Natural killer cell (primary cell): Measurements from ENCODE around the gene RBM14. TPM values are rescaled to one million over a fixed set of nuclear protein-coding genes. Genes with fewer than 3 reads are reported as not detected.

Source experiments
- ATAC-seq, 3 donors: fragments of 150-1000 bp in 2 of 3; fragments of 200-7000 bp in 1 of 3; cut with Tn5 transposase; 1 replicate in 1 of 3; 2 replicates in 2 of 3; pipeline ENCODE4 v1.10.0; 2021; ENCODE audit warnings: mild to moderate bottlenecking in 2 of 3, moderate library complexity in 2 of 3
- DNase-seq, 2 donors: peaks; one replicate each; pipeline versions ENCODE4 v3.0.0 to v3.0.0-alpha.2; 2013 to 2021; ENCODE audit warnings: mixed read lengths in 1 of 2
- H3K27ac ChIP-seq: one replicate; pipeline ENCODE4 v1.5.1; 2013; ENCODE audit warnings: mild to moderate bottlenecking, low read length
- H3K27me3 ChIP-seq: one replicate; pipeline ENCODE4 v1.6.1; 2013; ENCODE audit warnings: low read length; ENCODE audit not compliant: control insufficient read depth, insufficient read depth
- H3K36me3 ChIP-seq: one replicate; pipeline ENCODE4 v1.6.1; 2013; ENCODE audit warnings: low read length; ENCODE audit not compliant: control insufficient read depth, insufficient read depth
- H3K4me1 ChIP-seq: one replicate; pipeline ENCODE4 v1.6.1; 2013; ENCODE audit warnings: low read length; ENCODE audit not compliant: control insufficient read depth, insufficient read depth
- H3K4me3 ChIP-seq: one replicate; pipeline ENCODE4 v1.5.1; 2013; ENCODE audit warnings: low read length
- H3K9me3 ChIP-seq: one replicate; pipeline ENCODE4 v1.6.1; 2013; ENCODE audit warnings: low read length; ENCODE audit not compliant: control insufficient read depth, insufficient read depth
- H3K27ac Mint-ChIP-seq, 2 donors: one replicate each; pipeline ENCODE4 v1.8.0; 2022; ENCODE audit warnings: mild to moderate bottlenecking in 2 of 2, mixed read lengths in 2 of 2, moderate library complexity in 1 of 2
- H3K27me3 Mint-ChIP-seq, 2 donors: one replicate each; pipeline ENCODE4 v1.8.0; 2022; ENCODE audit warnings: low read depth in 2 of 2, mixed read lengths in 2 of 2
- H3K36me3 Mint-ChIP-seq: one replicate; pipeline ENCODE4 v1.8.0; 2022; ENCODE audit warnings: mixed read lengths
- H3K4me1 Mint-ChIP-seq, 2 donors: one replicate each; pipeline ENCODE4 v1.8.0; 2022; ENCODE audit warnings: mixed read lengths in 2 of 2
- H3K4me3 Mint-ChIP-seq: one replicate; pipeline ENCODE4 v1.8.0; 2022; ENCODE audit warnings: mild to moderate bottlenecking, moderate library complexity, mixed read lengths
- H3K9me3 Mint-ChIP-seq, 2 donors: one replicate each; pipeline ENCODE4 v1.8.0; 2022; ENCODE audit warnings: mixed read lengths in 2 of 2
- WGBS: methylation state at CpG from one replicate; pipeline ENCODE4 v1.1.7; 2013; ENCODE audit warnings: missing lambda C conversion rate; ENCODE audit not compliant: insufficient coverage; 5-methylcytosine and 5-hydroxymethylcytosine counted together
- intact Hi-C: fragments of 100-400 bp; cut with micrococcal nuclease; formaldehyde crosslinking; loops from one replicate; pipeline ENCODE4 v1.14.2; 2022
- total RNA-seq, 4 donors: library from RNA; stranded (reverse); fragments of 120-200 nt in 1 of 4; gene quantifications; one replicate each; pipeline versions ENCODE4 v1.2.3 to v1.2.4, GENCODE V29; 2013 to 2022
- TF ChIP-seq, protein P1 (sequence below): fragments of 200-600 bp; IDR thresholded peaks from one replicate; pipeline ENCODE4 v1.8.0; 2022; ENCODE audit warnings: antibody characterized with exemption

RBM14 gene
- total RNA-seq, 3 donors from 2014 or later (not counting 1 experiment from before 2014, with no cell fraction given), result 289 to 325 (median 307) TPM

DNA sequence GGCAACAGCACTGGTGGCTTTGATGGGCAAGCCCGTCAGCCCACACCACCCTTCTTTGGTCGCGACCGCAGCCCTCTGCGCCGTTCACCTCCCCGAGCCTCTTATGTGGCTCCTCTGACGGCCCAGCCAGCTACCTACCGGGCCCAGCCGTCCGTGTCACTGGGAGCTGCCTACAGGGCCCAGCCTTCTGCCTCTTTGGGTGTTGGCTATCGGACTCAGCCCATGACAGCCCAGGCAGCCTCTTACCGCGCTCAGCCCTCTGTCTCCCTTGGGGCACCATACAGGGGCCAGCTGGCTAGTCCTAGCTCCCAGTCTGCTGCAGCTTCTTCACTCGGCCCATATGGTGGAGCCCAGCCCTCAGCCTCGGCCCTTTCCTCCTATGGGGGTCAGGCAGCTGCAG lies 8.0 kb downstream of the RBM14 start:
- ATAC-seq (no peak), DNase-seq (no peak)
- TF ChIP-seq, protein P1, sequence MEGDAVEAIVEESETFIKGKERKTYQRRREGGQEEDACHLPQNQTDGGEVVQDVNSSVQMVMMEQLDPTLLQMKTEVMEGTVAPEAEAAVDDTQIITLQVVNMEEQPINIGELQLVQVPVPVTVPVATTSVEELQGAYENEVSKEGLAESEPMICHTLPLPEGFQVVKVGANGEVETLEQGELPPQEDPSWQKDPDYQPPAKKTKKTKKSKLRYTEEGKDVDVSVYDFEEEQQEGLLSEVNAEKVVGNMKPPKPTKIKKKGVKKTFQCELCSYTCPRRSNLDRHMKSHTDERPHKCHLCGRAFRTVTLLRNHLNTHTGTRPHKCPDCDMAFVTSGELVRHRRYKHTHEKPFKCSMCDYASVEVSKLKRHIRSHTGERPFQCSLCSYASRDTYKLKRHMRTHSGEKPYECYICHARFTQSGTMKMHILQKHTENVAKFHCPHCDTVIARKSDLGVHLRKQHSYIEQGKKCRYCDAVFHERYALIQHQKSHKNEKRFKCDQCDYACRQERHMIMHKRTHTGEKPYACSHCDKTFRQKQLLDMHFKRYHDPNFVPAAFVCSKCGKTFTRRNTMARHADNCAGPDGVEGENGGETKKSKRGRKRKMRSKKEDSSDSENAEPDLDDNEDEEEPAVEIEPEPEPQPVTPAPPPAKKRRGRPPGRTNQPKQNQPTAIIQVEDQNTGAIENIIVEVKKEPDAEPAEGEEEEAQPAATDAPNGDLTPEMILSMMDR, result no peak
- Histone ChIP-seq H3K4me1 (peaks cover 62% of the 10 kb centered on the region), H3K27me3 (no peaks in the 10 kb centered on the region), H3K4me3 (no peak overlapping the region), H3K27ac (no peak overlapping the region), H3K9me3 (no peaks in the 10 kb centered on the region), H3K36me3 (peaks cover 73% of the 10 kb centered on the region)
- H3K36me3 Mint-ChIP-seq, result no peaks in the 10 kb centered on the region
- peaks cover 55 to 73% of the 10 kb centered on the region in 2 donors for H3K4me1 Mint-ChIP-seq
- no peaks in the 10 kb centered on the region for H3K9me3 Mint-ChIP-seq
- H3K27me3 Mint-ChIP-seq, result no peaks in the 10 kb centered on the region
- intact Hi-C loops, result no loop called here
- 85% methylated on average over 16 of the region's 16 CpGs for WGBS
- peak overlapping the region; percentile 17 for H3K4me3 Mint-ChIP-seq
- H3K27ac Mint-ChIP-seq, result peak overlapping the region in 1 of 2 donors; percentile 71

DNA sequence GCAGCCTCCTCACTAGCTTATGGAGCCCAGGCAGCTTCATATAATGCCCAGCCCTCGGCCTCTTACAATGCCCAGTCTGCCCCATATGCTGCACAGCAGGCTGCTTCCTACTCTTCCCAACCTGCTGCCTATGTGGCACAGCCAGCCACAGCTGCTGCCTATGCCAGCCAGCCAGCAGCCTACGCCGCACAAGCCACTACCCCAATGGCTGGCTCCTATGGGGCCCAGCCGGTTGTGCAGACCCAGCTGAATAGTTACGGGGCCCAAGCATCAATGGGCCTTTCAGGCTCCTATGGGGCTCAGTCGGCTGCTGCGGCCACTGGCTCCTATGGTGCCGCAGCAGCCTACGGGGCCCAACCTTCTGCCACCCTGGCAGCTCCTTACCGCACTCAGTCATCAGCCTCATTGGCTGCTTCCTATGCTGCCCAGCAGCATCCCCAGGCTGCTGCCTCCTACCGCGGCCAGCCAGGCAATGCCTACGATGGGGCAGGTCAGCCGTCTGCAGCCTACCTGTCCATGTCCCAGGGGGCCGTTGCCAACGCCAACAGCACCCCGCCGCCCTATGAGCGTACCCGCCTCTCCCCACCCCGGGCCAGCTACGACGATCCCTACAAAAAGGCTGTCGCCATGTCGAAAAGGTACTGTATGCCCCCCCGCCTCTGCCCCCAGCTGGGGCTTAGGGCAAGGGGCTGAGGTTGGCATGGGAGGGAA lies 8.8 kb downstream of the RBM14 start:
- Mint-ChIP-seq H3K4me1 (peaks cover 55 to 71% of the 10 kb centered on the region in 2 donors), H3K9me3 (no peaks in the 10 kb centered on the region), H3K4me3 (no peak overlapping the region), H3K27ac (peak overlapping the region in 1 of 2 donors; percentile 71), H3K36me3 (no peaks in the 10 kb centered on the region), H3K27me3 (no peaks in the 10 kb centered on the region)
- Histone ChIP-seq H3K27ac (no peak overlapping the region), H3K4me3 (no peak overlapping the region), H3K9me3 (no peaks in the 10 kb centered on the region), H3K27me3 (no peaks in the 10 kb centered on the region), H3K4me1 (peaks cover 54% of the 10 kb centered on the region), H3K36me3 (peaks cover 73% of the 10 kb centered on the region)
- ATAC-seq (peak in 1 of 3 donors; percentile 5), DNase-seq (no peak)
- TF ChIP-seq, protein P1, result no peak
- 96% methylated on average over 26 of the region's 26 CpGs for WGBS
- intact Hi-C loops, result no loop called here

DNA sequence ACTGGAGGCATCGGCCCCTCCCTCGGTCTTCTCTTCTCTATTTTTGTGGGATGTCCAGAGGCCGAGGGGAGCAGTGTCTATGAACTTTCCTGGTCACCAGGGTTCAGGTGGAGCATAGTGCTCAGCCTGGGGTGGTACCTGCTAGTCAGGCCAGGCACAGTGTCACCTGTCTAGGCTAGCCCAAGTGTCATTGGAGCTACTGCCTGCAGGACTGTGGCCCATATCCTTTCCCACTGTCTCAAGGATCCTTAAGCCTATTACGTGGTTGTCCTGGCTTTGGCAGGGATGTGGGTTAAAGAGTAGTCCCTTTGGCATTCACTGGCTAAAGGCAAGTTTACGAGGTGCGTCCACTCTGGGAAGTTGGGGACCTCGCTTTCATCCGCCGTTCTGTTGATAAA lies 9.3 kb downstream of the RBM14 start:
- DNase-seq, result no peak
- no peak overlapping the region for H3K27ac Mint-ChIP-seq
- no peak overlapping the region for H3K4me3 Mint-ChIP-seq
- H3K4me1 Mint-ChIP-seq, result peaks cover 55 to 71% of the 10 kb centered on the region in 2 donors
- Histone ChIP-seq H3K4me1 (peaks cover 50% of the 10 kb centered on the region), H3K27ac (no peak overlapping the region), H3K4me3 (no peak overlapping the region), H3K9me3 (no peaks in the 10 kb centered on the region), H3K36me3 (peaks cover 75% of the 10 kb centered on the region), H3K27me3 (no peaks in the 10 kb centered on the region)
- H3K9me3 Mint-ChIP-seq, result no peaks in the 10 kb centered on the region
- H3K36me3 Mint-ChIP-seq, result no peaks in the 10 kb centered on the region
- ATAC-seq, result no peak
- TF ChIP-seq, protein P1, result no peak
- intact Hi-C loops, result no loop called here
- H3K27me3 Mint-ChIP-seq, result no peaks in the 10 kb centered on the region
- 90% methylated on average over 9 of the region's 9 CpGs for WGBS

DNA sequence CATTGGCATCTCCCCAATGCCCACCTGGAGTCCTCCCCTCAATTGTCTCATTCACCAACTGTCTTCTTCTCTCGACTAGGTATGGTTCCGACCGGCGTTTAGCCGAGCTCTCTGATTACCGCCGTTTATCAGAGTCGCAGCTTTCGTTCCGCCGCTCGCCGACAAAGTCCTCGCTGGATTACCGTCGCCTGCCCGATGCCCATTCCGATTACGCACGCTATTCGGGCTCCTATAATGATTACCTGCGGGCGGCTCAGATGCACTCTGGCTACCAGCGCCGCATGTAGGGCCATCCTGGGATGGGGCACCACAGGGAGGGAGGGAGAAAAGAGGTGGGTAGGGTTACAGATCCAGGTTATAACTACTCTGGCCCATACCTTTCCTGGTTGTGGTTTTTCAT lies 10.0 kb downstream of the RBM14 start:
- Mint-ChIP-seq H3K27me3 (no peaks in the 10 kb centered on the region), H3K9me3 (no peaks in the 10 kb centered on the region), H3K36me3 (no peaks in the 10 kb centered on the region), H3K27ac (peak overlapping the region in 1 of 2 donors; percentile 23), H3K4me1 (peaks cover 49 to 71% of the 10 kb centered on the region in 2 donors), H3K4me3 (peak overlapping the region; percentile 17)
- WGBS, result 96% methylated on average over 25 of the region's 25 CpGs
- Histone ChIP-seq H3K27me3 (no peaks in the 10 kb centered on the region), H3K9me3 (no peaks in the 10 kb centered on the region), H3K4me3 (no peak overlapping the region), H3K27ac (no peak overlapping the region), H3K4me1 (peaks cover 44% of the 10 kb centered on the region), H3K36me3 (peaks cover 75% of the 10 kb centered on the region)
- TF ChIP-seq, protein P1, result no peak
- intact Hi-C loops, result no loop called here
- ATAC-seq (no peak), DNase-seq (no peak)
